IPS DF 6.9 (cell line): ENCODE data around the gene MUS81.

ENCODE experiments used
- DNase-seq: peaks from one replicate; pipeline ENCODE4 v3.0.0-alpha.2; 2013; ENCODE audit warnings: low read depth, low spot score
- H3K27ac ChIP-seq: one replicate; pipeline ENCODE4 v1.5.1; 2013; ENCODE audit warnings: low read length, control low read depth
- H3K27me3 ChIP-seq: 2 replicates; pipeline ENCODE4 v1.6.1; 2013; ENCODE audit warnings: mild to moderate bottlenecking, low read length; ENCODE audit not compliant: control insufficient read depth, insufficient read depth
- H3K36me3 ChIP-seq: 2 replicates; pipeline ENCODE4 v1.6.1; 2013; ENCODE audit warnings: low read length; ENCODE audit not compliant: control insufficient read depth, insufficient read depth
- H3K4me1 ChIP-seq: 2 replicates; pipeline ENCODE4 v1.6.1; 2013; ENCODE audit warnings: low read length; ENCODE audit not compliant: control insufficient read depth, insufficient read depth
- H3K4me3 ChIP-seq: 2 replicates; pipeline ENCODE4 v1.5.1; 2013; ENCODE audit warnings: mild to moderate bottlenecking, low read length
- H3K9me3 ChIP-seq: 2 replicates; pipeline ENCODE4 v1.6.1; 2013; ENCODE audit warnings: low read length, inconsistent platforms; ENCODE audit not compliant: control insufficient read depth, insufficient read depth
- WGBS: extraction: QIAGEN DNeasy Blood & Tissue Kit; methylation state at CpG from one replicate; pipeline ENCODE4 v1.1.7; 2013; ENCODE audit warnings: mixed read lengths, missing lambda C conversion rate; ENCODE audit not compliant: insufficient read length, insufficient coverage; 5-methylcytosine and 5-hydroxymethylcytosine counted together

The MUS81 gene

DNA sequence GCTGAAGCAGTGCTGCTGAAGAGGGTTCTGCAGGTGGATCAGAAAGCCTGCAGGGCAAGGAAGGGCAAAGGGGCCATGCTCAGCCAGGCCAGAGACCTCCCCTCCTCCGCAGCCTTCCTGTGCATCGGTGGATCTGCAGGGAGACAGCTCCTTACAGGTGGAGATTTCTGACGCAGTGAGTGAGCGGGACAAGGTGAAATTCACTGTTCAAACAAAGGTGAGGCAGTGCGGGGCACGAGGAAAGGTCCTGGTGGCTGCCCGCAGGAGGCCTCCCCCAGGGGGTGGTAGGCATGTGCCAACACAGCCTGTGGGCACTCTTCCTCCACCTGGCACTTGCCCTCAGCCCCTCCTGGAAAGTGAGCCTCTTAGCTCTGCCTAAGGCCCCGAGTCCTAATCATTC is 10.9 kb upstream of the MUS81 start:
- DNase-seq: no peak
- H3K27ac ChIP-seq: no peak overlapping the region
- peaks cover 22% of the 10 kb centered on the region; the same call in 1 of the 2 replicates for H3K36me3 ChIP-seq
- H3K4me3 ChIP-seq: no peak overlapping the region
- WGBS: no CpG with 5 or more reads among the region's 8 CpGs
- no peaks in the 10 kb centered on the region for H3K27me3 ChIP-seq
- H3K9me3 ChIP-seq: no peaks in the 10 kb centered on the region
- no peaks in the 10 kb centered on the region for H3K4me1 ChIP-seq

DNA sequence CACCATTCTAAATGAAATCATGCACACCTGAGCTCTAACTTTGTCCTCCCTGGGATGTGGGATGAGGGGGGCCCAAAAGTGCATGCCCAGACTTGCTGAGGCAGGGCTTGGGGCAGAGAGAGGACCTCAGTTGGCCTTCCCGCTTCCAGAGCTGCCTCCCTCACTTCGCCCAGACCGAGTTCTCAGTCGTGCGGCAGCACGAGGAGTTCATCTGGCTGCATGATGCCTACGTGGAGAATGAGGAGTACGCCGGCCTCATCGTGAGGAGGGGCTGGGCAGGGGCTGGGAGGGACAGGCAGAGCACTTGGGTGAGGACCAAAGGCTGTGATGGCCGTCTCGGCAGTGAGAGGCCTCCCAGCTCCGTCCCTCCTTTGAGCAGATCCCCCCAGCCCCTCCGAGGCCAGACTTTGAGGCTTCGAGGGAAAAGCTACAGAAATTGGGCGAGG is 10.4 kb upstream of the MUS81 start:
- H3K4me1 ChIP-seq: no peaks in the 10 kb centered on the region
- H3K4me3 ChIP-seq: no peak overlapping the region
- H3K27me3 ChIP-seq: no peaks in the 10 kb centered on the region
- DNase-seq: no peak
- no CpG with 5 or more reads among the region's 16 CpGs for whole genome bisulfite sequencing
- no peaks in the 10 kb centered on the region for H3K9me3 ChIP-seq
- no peak overlapping the region for H3K27ac ChIP-seq
- peaks cover 26% of the 10 kb centered on the region; the same call in 1 of the 2 replicates for H3K36me3 ChIP-seq

- DNase-seq: no peak
- no peaks in the 10 kb centered on the region for H3K27me3 ChIP-seq
- WGBS: no CpG with 5 or more reads among the region's 20 CpGs
- no peaks in the 10 kb centered on the region for H3K9me3 ChIP-seq
- peaks cover 32% of the 10 kb centered on the region for H3K36me3 ChIP-seq
- H3K4me3 ChIP-seq: no peak overlapping the region
- H3K27ac ChIP-seq: no peak overlapping the region
- H3K4me1 ChIP-seq: no peaks in the 10 kb centered on the region
These were observed 9.8 kb upstream of the MUS81 start for GRCh38 chr11:65850217-65851082.

DNA sequence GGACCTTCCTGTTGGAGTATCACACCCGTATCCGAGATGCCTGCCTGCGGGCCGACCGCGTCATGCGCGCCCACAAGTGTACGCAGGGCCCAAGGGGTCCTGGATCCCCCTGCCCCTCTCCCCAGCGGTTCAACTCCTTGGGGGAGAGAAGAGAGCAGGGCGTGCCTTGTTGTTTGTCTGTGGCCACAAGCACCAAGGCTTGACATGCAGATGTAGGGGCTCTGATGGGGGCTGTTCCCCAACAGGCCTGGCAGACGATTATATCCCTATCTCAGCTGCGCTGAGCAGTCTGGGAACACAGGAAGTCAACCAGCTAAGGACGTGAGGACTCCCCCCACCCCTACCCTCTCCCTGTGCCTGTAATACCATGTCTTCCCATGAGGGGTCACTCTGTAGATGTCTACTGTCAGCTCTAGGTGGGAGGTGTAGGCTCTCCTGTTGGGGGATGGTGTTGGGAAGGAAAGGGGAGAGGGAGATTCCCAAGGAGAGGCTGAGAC is 9.1 kb upstream of the MUS81 start:
- DNase-seq: no peak
- H3K27me3 ChIP-seq: no peaks in the 10 kb centered on the region
- H3K4me1 ChIP-seq: no peaks in the 10 kb centered on the region
- no peak overlapping the region for H3K27ac ChIP-seq
- no peaks in the 10 kb centered on the region for H3K9me3 ChIP-seq
- no CpG with 5 or more reads among the region's 14 CpGs for WGBS
- peaks cover 37% of the 10 kb centered on the region for H3K36me3 ChIP-seq
- no peak overlapping the region for H3K4me3 ChIP-seq

- Histone ChIP-seq H3K27me3 (no peaks in the 10 kb centered on the region), H3K27ac (no peak overlapping the region), H3K36me3 (peaks cover 37% of the 10 kb centered on the region), H3K4me1 (no peaks in the 10 kb centered on the region), H3K4me3 (no peak overlapping the region), H3K9me3 (no peaks in the 10 kb centered on the region)
- no CpG with 5 or more reads among the region's 10 CpGs for WGBS
- DNase-seq: no peak
These were observed 8.3 kb upstream of the MUS81 start for GRCh38 chr11:65851811-65852507.

DNA sequence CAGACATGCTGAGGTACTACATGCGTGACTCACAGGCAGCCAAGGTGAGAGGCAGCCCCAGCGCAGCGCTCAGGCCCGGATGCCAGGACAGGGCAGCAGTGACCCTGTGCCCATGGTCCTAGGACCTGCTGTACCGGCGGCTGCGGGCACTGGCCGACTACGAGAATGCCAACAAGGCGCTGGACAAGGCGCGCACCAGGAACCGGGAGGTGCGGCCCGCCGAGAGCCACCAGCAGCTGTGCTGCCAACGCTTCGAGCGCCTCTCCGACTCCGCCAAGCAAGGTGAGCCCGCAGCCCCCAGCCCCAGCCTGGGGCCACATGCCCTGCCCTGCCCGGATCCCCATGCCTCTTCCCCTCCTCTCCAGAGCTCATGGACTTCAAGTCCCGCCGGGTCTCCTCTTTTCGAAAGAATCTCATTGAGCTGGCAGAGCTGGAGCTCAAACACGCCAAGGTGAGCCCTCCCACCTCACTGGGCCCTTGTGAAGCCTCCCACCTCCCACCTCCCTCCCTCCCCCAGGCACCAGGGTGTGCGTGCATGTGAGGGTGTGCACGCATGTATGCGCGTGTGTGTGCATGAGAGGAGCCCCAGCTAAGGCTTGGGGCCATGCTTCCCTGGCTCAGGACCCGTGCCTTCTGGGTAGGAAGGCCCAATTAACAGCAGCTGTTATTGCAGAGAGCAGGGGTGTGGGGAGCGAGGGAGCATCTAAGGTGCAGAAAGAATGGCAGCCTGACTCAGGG is 7.6 kb upstream of the MUS81 start:
- no peaks in the 10 kb centered on the region for H3K4me1 ChIP-seq
- H3K36me3 ChIP-seq: peaks cover 37% of the 10 kb centered on the region
- no peak for DNase-seq
- no CpG with 5 or more reads among the region's 33 CpGs for WGBS
- H3K4me3 ChIP-seq: no peak overlapping the region
- no peak overlapping the region for H3K27ac ChIP-seq
- H3K9me3 ChIP-seq: no peaks in the 10 kb centered on the region
- no peaks in the 10 kb centered on the region for H3K27me3 ChIP-seq

- WGBS: no CpG with 5 or more reads among the region's 6 CpGs
- no peak overlapping the region for H3K4me3 ChIP-seq
- H3K27me3 ChIP-seq: no peaks in the 10 kb centered on the region
- H3K4me1 ChIP-seq: no peaks in the 10 kb centered on the region; the same call in 1 of the 2 replicates
- no peaks in the 10 kb centered on the region for H3K9me3 ChIP-seq
- H3K27ac ChIP-seq: no peak overlapping the region
- DNase-seq: no peak
- H3K36me3 ChIP-seq: peaks cover 37% of the 10 kb centered on the region
These were observed 6.8 kb upstream of the MUS81 start for GRCh38 chr11:65853246-65853979.

DNA sequence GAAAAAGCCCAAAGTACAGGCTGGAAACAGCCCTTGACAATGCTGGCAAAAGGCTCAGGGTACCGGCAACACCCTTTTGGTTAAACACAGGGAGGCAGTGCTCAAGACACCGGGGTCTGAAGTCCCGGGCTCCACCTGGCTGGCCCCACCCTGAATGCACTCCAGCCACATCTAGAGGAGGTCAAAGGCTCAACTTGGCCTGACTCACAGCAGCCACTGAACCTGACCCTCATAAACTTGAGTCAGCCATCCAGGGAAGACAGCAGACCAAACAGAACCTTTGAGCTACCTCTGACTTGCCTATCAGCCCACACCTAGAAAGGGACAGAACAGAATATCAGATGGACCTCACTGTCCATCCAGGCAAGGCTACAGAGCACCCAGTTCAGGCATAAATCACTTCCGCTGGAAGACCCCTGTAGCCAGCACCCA is 6.1 kb upstream of the MUS81 start:
- Histone ChIP-seq H3K27me3 (no peaks in the 10 kb centered on the region), H3K36me3 (peaks cover 37% of the 10 kb centered on the region), H3K4me3 (no peak overlapping the region), H3K27ac (no peak overlapping the region), H3K4me1 (no peaks in the 10 kb centered on the region; the same call in 1 of the 2 replicates), H3K9me3 (no peaks in the 10 kb centered on the region)
- no peak for DNase-seq
- no CpG with 5 or more reads among the region's 4 CpGs for WGBS

GRCh38 chr11:65854852-65855837 is 5.1 kb upstream of the MUS81 start:
- Histone ChIP-seq H3K27ac (no peak overlapping the region), H3K27me3 (no peaks in the 10 kb centered on the region), H3K9me3 (no peaks in the 10 kb centered on the region), H3K36me3 (peaks cover 37% of the 10 kb centered on the region), H3K4me1 (no peaks in the 10 kb centered on the region; the same call in 1 of the 2 replicates), H3K4me3 (no peak overlapping the region)
- no peak for DNase-seq
- WGBS: no CpG with 5 or more reads among the region's 15 CpGs
